GM15510 (cell line): Measurements from ENCODE around the gene ZZZ3.

Experiments used
- POLR2A ChIP-seq: IDR thresholded peaks from 3 replicates; pipeline ENCODE4 v1.6.1; 2011; ENCODE audit warnings: borderline replicate concordance; ENCODE audit not compliant: insufficient read length; ENCODE audit errors: extremely low read depth

Gene ZZZ3

DNA sequence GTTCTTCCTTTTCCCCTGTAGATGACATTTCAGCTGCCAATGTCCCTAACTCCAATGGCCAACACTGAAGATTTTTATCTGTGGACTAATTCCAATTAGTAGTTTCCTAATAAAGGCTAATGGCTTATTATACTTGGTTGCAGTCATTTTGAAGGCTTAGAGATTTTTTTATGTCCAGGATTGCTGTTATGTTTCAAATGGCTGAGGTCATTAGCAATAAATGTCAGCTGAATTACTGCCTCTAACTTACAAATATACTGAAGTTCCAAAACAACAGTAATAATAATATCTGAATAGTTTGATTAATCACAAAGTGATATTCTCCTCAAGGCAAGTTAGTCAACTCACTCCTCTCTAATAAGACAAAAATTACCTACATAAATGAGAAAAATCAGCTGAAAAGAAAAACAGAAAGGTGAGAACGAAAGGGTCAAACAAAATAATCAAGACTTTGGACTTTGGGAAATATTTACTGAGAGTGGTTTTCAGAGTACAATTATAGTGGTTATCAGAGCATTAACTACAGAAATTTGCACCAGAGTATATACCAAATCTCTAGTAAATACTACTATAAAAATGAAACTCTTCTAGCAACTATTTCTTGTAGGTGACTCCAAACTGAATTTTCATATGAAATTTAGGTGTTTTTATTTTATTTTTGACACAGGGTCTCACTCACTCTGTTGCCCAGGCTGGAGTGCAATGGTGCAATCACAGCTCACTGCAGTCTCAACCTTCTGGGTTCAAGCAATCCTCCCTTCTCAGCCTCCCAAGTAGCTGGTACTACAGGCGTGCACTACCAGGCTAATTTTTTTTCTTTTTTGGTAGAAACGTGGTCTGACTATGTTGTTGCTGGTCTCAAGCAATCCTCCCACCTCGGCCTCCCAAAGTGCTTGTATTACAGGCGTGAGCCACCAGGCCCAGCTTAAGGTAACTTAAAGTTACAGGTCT lies 3.5 kb downstream of the ZZZ3 start:
- no peak for TF ChIP-seq POLR2A

GRCh38 chr1:77673716-77674355 lies 8.6 kb downstream of the ZZZ3 start:
- no peak for TF ChIP-seq POLR2A

DNA sequence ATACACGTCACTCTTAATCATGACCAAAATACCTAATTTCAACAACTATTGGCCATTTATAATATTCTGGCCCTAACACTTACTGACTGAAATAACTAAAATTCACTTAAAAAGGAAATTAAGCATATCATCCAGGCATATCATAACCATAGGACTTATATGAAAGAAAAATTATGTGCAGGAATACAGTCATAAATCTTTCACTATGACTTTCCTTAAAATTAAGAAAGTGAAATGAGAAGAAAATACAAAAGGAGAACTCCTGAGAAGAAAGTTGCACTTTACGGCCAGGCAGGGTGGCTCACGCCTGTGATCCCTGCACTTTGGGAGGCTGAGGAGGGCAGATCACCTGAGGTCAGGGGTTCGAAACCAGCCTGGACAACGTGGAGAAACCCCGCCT lies 9.4 kb downstream of the ZZZ3 start:
- no peak for TF ChIP-seq POLR2A

DNA sequence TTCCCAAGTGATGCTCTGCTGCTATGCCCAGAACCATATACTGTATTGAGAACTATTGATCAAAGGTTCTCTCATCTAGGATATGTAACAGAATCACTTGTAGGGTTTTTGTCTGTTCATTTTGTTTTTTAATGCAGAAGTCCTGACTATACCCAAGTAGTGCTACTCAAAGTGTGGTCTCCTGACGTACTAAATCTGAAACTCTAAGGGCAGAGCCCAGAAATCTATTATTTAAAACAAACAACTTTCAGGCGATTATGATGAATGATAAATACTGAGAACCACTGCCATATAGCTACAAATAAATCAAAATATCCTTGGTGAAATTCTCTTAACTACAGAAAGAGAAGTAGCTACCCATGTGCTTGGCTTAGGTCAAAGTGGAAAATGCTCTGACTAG lies 10.1 kb downstream of the ZZZ3 start:
- TF ChIP-seq POLR2A, result no peak

GRCh38 chr1:77671836-77672235 lies 10.6 kb downstream of the ZZZ3 start:
- no peak for TF ChIP-seq POLR2A

- no peak for TF ChIP-seq POLR2A
Observed at GRCh38 chr1:77670330-77670729, 12.1 kb downstream of the ZZZ3 start.

DNA sequence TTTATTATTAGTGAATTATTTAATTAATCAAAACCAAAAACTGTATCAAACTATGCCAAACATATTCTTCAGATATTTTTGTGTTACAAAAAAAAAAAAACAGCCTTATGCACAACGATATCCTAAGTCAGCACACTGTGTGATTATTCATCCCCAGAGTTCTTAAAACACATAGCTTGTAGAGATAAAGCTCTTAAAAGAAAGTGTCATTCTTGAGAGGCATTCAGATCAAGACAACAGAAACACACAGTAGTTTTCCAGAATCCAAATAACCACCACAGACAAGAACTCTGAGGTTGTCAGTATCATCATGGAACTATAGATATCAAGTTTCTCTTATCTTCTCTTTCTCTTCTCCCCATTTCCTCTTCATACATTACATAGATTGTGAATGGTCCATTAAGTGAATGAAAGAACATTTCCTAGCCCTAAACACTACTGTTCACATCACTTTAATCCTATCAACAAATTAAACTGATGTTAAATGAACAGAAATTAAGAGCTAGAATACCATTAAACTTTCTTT lies 13.5 kb downstream of the ZZZ3 start:
- no peak for TF ChIP-seq POLR2A

DNA sequence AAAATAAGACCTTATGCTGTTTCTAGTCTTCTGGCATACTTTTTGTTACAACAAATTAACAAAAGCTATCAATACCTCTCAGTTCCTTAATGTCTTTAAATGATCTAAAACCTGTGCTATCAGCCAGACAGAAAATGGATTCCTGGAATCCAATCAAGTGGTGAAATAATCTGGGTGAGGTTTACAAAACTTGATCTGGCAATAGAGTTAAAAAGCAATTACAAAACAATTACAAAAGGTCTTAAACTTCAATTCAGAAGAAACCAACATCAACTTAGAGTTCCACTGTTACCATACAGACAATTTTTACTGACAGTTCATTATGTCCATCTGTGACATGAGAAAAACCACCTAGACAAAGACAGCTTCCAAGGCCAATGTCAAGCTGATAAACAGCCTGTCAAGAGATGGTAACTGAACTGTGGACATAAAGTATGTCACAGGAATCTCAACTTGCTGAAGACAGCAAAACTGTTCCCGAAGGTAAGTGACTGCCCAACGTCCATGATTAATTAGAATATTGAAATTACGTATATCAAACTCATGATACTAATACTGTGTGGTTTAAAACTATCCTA lies 17.4 kb downstream of the ZZZ3 start:
- TF ChIP-seq POLR2A, result no peak

DNA sequence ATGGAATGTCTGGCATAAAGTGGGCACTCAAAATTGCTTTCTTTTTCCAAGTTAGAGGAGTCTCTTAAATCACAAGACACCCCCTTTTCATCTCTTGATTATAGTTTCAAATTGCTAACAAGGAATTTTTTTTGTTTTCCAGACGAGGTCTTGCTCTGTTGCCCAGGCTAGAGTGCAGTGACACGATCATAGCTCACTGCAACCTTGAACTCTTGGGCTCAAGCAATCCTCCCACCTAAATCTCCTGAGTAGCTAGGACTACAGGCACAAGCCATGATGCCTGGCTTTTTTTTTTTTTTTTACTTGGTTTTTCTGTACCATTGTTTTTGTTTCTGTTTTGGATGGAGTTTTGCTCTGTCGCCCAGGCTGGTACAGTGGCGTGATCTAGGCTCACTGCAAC lies 20.8 kb downstream of the ZZZ3 start:
- no peak for TF ChIP-seq POLR2A

DNA sequence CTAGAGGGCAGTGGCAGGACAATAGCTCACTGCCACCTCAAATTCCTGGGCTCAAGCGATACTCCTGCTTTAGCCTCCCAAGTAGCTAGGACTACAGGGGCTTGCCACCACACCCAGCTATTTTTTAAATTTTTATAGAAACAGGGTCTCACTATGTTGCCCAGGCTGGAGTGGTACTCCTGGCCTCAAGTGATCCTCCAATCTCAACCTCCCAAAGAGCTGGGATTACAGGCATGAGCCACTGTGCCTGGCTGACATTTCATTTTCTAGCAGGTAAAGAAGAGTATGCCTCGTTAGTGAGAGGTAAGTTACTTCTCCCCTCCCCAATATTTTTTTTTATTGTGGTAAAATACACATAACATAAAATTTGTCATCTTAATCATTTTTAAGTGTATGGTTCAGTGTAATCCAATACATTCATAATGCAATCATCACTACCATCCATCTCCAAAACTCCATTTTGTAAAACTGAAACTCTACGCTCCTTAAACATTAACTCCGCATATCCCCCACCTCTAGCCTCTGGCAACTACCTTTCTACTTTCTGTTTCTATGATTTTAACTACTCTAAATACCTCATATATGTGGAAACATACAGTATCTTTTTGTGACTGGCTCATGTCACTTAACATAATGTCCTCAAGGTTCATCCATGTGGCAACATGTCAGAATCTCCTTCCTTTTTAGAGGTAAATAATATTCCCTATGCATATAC lies 22.4 kb downstream of the ZZZ3 start:
- no peak for TF ChIP-seq POLR2A

DNA sequence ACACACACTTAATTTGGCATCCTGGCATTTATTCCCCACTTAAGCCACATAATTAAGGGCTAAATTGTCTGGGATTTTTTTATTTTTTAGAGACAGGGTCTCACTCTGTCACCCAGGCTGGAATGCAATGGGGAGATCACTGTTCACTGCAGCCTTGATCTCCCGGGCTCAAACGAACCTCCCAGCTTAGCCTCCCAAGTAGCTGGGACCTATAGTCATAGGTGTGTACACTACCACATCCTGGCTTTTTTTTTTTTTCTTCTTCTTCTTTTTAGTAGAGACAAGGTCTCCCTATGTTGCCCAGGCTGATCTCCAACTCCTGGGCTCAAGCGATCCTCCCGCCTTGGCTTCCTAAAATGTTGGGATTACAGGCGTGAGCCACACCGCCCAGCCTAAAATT lies 24.2 kb downstream of the ZZZ3 start:
- no peak for TF ChIP-seq POLR2A

GRCh38 chr1:77655431-77655974 lies 27.0 kb downstream of the ZZZ3 start:
- no peak for TF ChIP-seq POLR2A

DNA sequence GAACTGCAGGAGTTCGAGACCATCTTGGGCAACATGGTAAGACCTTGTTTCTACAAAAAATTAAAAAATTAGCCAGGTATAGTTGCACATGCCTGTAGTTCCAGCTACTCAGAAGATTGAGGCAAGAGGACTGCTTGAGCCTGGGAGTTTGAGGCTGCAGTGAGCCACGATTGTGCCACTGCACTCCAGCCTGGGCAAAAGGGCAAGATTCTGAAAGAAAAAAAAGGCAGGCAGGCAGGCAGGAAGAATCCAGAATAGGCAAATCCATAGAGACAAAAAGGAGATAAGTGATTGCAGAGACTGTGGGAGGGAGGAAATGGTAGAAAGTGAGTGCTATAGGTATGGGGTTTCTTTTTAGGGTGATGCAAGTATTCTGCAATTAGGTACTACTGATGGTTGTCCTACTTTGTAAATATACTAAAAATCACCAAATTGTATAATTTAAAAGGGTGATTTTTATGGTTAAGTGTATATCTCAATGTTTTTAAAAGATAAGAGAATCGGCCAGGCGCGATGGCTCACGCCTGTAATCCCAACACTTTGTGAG lies 29.4 kb downstream of the ZZZ3 start:
- TF ChIP-seq POLR2A, result no peak

- TF ChIP-seq POLR2A, result no peak
Observed at GRCh38 chr1:77652268-77652667, 30.2 kb downstream of the ZZZ3 start.
